Left kidney (tissue), 2 donors: ENCODE measurements around the gene ULK2. TPM values are rescaled to one million over a fixed set of nuclear protein-coding genes. Genes with fewer than 3 reads are reported as not detected.

Experiments
- DNase-seq: peaks from one replicate; pipeline ENCODE4 v3.0.0-alpha.2; 2013
- polyA plus RNA-seq: library from polyadenylated mRNA; unstranded; fragments of 120-200 nt; gene quantifications from one replicate; pipeline ENCODE4 v1.2.1, GENCODE V29; 2013; ENCODE audit not compliant: insufficient read length

The ULK2 gene
- polyA plus RNA-seq, 1 donor: 38.8 TPM

DNA sequence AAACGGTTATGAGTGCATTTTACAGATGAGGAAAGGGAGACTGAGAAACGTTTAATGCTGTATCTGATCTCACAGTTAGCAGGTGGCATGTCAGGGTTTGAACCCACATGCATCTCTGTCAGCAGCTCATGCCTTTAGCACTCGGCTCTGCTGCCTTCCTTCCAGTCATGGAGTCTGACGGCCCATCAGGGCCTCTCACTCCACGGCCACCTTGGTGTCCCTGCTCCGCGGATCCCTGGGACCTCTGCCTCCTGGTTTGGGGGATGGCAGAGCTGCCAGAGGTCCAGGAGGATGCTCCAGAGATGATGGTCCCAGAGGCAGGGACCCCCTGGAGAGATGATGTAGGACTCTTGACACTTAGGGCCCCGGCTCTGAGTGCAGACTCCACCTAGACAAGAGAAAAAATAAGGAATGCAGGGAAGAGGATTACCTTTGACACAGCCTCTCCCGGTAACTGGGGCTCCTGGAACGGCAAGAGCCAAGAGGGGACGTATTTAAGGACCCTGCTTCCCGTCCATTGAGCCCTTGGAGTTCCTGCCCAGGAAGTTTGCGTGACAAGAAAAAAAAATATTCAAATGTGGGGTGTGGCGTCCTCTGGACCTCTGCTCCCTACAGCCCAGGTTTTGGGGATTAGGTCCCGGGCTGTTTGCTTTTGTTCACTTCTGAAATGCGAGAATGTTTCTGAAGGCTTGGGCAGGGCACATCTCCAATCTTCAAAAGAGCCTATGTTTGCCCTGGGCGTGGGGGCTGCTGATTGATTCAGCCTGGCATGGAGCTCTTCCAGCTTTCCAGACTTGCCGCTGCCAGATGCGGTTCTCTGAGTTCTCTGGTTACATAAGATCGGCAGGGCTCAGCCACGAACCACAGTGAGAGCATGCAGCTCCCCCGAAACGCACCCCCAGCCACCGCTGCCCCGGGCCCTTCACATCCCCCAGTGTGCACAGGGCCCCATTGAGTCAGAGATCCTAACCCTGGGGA is 119.6 kb downstream of the ULK2 start, which contains the start of gene ALDH3A1:
ALDH3A1 (minus strand) TSS at position 470 of the 978 bp plus-strand sequence. CDS start 3,169 bp downstream, outside the sequence.
- DNase-seq: peak; percentile 61

- DNase-seq: no peak
Observed at GRCh38 chr17:19747159-19747719, 120.5 kb downstream of the ULK2 start.

DNA sequence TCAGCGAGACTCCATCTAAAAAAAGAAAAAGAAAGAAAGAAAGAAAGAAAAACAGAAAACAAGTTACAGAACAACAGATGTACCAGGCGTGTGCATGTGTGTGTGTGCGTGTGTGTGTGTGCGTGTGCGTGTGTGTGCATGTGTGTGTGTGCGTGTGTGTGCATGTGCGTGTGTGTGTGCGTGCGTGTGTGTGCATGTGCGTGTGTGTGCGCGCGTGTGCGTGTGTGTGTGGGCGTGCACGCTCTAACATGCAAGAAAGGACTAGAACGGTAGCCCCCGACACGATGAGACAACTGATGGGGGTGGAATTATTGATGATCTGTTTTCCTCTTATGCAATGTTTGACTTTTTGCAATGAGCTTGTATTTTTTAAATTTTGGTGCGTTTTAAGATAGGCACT is 121.2 kb downstream of the ULK2 start:
- no peak for DNase-seq

DNA sequence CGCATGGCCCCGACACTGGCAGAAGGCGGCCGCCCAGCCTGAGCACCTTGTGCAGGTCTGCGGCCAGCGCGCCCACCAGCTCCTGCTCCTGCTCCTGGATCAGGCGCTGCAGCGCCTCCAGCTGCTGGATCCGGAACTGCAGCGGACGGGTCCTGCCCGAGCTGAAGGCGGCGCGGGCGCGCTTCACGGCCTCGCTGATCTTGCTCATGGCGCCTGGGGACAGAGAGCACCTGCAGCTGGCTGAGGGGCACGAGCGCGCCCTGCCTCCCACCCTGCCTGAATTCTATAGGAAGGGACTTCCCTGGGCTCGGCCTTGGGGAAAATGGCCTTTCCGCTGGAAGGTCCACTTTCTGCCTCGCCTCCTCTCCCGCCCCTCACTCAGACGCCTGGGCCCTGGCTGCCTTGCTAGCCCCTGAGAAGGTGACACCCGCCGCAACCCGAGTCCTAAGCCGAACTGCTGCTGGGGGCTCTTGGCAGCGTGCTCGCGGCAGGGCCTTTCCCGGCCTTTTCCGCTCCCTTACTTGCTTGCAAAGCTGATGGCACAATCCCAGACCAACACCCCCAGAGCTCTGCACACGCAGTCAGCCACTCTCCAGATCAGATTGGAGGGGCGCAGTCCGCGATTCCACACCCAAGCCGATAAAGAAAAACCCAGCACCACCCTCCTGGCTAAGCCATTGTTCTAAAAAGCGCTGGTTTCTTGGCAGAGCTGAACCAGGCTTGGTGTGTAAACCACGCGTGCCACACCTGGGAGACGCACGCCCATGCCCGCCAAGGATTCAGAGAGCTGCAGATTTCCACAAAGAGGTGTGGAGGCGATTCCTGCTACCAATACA is 122.6 kb downstream of the ULK2 start:
- peak; percentile 90 for DNase-seq

DNA sequence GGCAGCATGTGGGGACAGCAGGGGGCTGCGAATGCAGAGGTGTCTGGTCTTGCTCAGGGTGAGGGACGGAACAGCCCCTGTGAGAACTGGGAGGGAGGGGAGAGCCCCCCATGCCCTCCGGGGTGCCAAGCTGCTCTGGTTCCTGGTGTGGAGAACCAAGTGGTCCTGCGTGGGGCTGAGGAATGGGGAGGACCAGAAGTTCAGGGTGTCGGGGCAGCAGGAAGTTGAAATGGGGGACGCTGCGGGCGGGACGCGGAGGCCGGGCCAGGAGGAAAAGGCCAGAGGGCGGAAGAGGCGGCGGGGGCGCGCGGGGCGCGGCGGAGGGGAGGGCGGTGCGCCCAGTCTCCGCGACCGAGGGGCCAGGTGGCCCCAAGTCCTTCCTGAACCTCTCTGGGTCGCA is 123.2 kb downstream of the ULK2 start:
- no peak for DNase-seq

GRCh38 chr17:19743101-19744100 is 124.3 kb downstream of the ULK2 start:
- no peak for DNase-seq

DNA sequence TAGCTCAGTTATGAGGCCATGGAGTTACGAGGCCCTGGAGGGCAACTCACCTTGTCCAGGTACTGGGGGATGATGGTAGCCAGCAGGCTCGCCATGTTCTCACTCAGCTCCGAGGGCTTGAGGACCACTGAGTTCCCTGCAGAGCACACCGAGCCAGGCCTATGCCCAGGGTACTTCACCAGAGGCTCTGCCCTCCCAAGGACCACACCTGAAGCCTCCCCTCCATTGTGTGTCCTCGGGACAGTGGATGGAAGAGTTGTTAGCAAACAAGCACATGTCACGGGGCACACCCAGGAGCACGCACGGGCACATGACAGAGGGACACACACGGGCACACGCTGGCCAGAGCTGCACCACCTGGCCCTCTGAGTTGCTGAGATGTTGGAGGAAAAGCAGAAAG is 125.2 kb downstream of the ULK2 start:
- DNase-seq: no peak

DNA sequence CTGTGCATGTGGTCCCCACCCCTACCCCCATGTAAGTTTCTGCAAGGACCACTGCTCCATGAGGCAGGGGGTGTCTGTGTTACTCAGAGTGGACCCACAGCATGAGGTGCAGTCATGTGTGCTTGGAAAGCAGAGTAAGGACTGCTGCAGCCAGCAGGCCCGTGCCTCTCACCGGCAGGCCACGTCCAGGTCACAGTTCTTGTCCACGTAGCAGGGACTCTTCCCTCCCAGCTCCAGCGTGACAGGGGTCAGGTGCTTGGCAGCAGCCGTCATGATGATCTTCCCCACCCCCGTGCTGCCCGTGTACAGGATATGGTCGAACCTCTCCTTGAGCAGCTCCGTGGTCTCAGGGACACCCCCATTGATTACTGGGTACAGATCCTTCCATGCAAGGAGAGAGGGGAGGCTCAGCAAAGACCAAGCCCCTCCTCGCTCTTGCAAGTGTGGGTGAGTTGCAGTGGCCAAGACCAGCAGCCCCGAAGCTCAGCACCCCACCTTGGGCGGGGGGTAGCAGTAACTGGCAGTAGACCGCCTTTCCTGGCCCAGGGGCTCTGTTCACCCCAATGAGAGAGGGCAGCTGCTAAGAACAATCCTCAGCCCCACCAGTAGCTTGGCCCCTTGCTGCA is 125.8 kb downstream of the ULK2 start:
- no peak for DNase-seq

DNA sequence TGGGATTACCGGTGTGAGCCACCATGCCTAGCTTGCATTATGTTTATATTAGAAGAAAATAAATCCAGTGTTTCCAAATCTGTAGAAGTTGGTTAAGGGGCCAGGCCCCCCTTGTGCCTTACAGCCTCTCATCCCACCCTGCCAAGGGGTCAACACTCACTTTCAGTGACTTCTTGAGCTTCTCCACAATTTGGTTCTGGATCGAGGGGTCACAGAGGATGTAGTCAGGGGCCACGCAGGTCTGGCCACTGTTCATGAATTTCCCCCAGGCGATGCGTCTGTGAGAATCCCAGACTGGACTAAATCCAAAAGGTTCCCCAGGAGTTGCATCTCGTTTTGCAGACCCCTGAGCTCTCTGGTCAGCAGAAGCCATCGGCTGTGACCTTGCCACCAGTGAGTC is 126.8 kb downstream of the ULK2 start:
- no peak for DNase-seq

- DNase-seq: no peak
Observed at GRCh38 chr17:19739241-19740201, 128.2 kb downstream of the ULK2 start.

- DNase-seq: no peak
Observed at GRCh38 chr17:19738757-19739156, 129.0 kb downstream of the ULK2 start.

DNA sequence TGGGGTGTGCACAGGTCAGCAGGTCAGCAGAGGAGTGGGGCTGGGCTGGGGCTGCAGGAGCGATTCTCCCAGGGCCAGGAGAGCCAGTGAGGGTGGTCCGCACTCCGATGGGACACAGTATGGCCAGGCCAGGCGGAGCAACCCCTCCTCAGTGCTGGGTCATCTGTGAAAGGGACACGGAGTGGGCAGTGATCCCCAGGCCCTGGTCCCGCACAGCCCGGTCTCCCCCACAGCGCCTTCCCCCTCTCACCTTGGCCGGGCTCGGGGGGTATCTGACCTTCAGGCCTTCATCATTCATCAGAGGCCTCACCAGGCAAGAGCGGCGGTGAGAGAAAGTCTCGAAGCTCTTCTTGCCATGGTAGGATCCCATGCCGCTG is 129.7 kb downstream of the ULK2 start:
- DNase-seq: no peak

- DNase-seq: no peak
Observed at GRCh38 chr17:19737305-19738072, 130.2 kb downstream of the ULK2 start.

DNA sequence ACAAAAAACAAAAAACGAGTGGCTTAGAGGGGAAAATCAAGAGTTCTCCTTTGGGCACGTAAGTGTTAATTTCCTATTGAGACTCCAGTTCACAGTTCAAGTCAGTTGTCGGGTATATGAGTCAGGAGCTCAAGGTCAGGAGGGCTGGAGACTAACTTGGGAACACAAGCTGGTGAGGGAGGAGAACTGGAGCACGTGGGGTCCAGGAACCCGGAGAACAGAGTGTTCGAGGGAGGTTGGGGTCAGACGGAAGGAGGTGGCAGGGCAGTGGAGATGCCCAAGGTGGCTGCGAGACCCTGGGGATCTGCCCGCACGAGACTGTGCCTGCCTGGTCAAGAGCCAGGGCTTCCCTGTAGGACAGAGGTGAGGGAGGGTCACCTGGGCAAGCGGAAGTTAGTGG is 131.7 kb downstream of the ULK2 start:
- DNase-seq: no peak

DNA sequence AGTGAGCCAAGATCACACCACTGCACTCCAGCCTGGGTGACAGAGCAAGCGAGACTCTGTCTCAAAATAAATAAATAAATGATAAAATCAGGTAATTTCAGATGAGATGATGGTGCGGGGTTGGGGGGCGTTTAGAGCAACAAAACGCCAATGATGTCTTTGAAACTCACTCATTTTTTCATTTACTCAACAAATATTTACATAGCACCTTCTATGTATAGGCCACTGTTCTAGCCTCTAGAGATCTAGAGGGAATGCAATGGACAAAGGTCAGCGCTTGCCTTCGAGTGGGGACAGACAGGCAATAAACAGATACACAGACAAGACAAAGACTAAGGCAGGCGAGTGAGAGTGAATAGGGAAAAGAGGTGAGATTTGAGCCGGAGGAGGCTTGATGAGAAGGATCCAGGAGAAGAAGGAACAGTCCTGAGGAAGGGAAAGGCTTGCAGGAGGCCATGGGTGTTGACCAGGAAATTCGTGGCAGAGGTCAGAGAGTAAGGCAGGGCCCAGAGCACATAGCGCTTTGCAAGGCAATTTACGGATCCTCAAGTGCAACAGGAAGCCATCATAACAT is 133.7 kb downstream of the ULK2 start:
- no peak for DNase-seq

- no peak for DNase-seq
Observed at GRCh38 chr17:19731626-19732025, 136.1 kb downstream of the ULK2 start.

- no peak for DNase-seq
Observed at GRCh38 chr17:19730843-19731242, 136.9 kb downstream of the ULK2 start.

DNA sequence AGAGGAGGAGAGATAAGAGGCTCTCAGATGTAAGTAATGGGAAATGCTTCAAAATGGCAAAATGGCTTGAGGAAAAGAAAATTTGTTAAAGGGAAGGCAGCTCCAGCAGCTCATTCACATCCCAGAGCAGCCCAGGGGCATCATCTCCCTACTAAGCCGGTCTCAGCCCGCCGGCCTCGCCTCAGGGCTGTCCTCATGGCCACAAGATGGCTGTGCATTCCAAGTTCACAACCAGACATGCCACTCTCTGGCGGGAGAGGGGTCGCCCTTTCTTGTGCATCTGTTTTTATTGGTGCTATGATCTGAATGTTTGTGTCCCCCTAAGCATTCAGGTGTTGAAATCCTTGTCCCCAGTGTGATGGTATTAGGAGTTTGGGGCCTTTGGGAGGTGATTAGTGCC is 137.8 kb downstream of the ULK2 start:
- DNase-seq: no peak
